Dendritic cell treated with granulocyte-macrophage colony-stimulating factor and Interleukin-4, amounts not matched to agents 40 ng/mL and 50 ng/mL, for 4 days (primary cell): ENCODE measurements around the gene NKD2.
"Not testable (repeated sequence)": the region's sequence is repeated elsewhere in the genome, so short reads cannot be mapped to it uniquely, and the experiment has no call there.

Experiments used
- H3K27ac Mint-ChIP-seq: one replicate; pipeline ENCODE4 v1.8.0; 2022; ENCODE audit warnings: mild to moderate bottlenecking, mixed read lengths
- H3K27me3 Mint-ChIP-seq: one replicate; pipeline ENCODE4 v1.8.0; 2022; ENCODE audit warnings: mild to moderate bottlenecking, mixed read lengths
- H3K36me3 Mint-ChIP-seq: one replicate; pipeline ENCODE4 v1.8.0; 2022; ENCODE audit warnings: low read depth, mixed read lengths
- H3K4me1 Mint-ChIP-seq: one replicate; pipeline ENCODE4 v1.8.0; 2022; ENCODE audit warnings: low read depth, mixed read lengths
- H3K4me3 Mint-ChIP-seq: one replicate; pipeline ENCODE4 v1.8.0; 2022; ENCODE audit warnings: mild to moderate bottlenecking, moderate library complexity, mixed read lengths
- H3K9me3 Mint-ChIP-seq: one replicate; pipeline ENCODE4 v1.8.0; 2022; ENCODE audit warnings: mixed read lengths
- intact Hi-C: fragments of 100-400 bp; cut with micrococcal nuclease; formaldehyde crosslinking; loops from one replicate; pipeline ENCODE4 v1.15.0; 2022

NKD2 gene

DNA sequence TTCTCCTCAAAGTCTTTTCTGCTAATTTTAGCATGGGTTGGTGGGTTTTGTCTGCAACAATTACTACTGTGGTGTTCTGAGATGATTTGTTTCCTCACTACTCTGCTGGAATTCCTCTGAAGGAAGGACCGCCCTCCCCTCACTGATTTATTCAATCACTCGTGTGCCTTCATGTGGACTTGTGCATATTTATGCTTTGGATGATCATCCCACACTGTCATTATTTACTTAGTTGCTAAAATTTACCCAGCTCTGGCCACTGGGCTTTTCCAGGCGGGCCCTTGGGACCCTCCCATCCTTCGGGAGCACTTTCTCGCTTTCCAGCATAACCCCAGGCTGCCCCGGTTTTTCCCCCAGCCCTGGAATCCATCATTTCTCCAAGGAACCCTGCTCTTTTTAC, 41.7 kb upstream of the NKD2 start:
- no peaks in the 10 kb centered on the region for H3K9me3 Mint-ChIP-seq
- intact Hi-C loops, result no loop called here
- H3K36me3 Mint-ChIP-seq, result no peaks in the 10 kb centered on the region
- H3K4me3 Mint-ChIP-seq, result no peak overlapping the region
- no peaks in the 10 kb centered on the region for H3K4me1 Mint-ChIP-seq
- no peak overlapping the region for H3K27ac Mint-ChIP-seq
- H3K27me3 Mint-ChIP-seq, result peaks cover 27% of the 10 kb centered on the region

DNA sequence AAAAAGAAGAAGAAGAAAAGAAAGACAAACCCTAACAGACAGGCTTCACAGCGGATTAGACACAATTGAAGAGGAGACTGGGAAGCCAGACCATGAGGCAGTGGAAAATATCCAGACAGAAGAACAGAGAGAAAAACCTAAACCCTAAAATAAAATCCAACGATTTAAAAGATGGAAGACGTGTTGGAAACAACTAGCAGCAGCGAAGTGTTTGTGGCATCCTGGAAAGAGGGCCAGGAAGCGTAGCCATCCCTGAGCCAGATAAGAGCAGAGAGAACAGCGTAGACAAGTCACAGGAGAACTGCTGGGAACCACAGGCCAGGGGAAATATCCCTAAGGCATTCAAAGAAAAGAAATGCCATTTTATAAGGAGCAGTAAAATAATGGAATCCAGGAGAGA, 39.7 kb upstream of the NKD2 start:
- H3K4me1 Mint-ChIP-seq, result no peaks in the 10 kb centered on the region
- H3K4me3 Mint-ChIP-seq, result no peak overlapping the region
- no peaks in the 10 kb centered on the region for H3K36me3 Mint-ChIP-seq
- intact Hi-C loops, result no loop called here
- peaks cover 31% of the 10 kb centered on the region for H3K27me3 Mint-ChIP-seq
- no peak overlapping the region for H3K27ac Mint-ChIP-seq
- no peaks in the 10 kb centered on the region for H3K9me3 Mint-ChIP-seq

DNA sequence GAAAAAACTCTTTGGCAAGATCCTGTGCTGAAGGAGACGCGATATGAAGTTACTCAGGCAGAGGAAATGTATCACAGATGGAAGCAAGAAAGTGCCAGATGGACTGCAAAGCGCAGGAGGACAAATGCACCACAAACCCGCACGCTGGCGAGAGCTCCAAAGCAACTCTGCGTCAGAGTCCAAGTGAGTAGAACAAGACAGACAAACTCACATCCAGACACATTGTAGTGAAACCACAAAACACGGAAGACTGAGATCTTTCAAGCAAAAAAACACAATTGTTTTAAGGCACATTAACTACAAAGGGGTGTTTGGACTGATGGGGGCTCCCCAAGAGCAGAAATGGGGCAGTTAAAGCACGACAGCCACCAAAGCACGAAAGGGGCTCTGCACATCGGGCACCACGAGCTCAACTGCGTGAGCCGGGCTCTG, 39.2 kb upstream of the NKD2 start:
- Mint-ChIP-seq H3K27ac (no peak overlapping the region), H3K4me3 (no peak overlapping the region), H3K9me3 (no peaks in the 10 kb centered on the region)

GRCh38 chr5:972575-972974, 36.0 kb upstream of the NKD2 start:
- H3K9me3 Mint-ChIP-seq, result not testable (repeated sequence)

More for the DNA sequence above, 39.2 kb upstream of the NKD2 start:
- peaks cover 31% of the 10 kb centered on the region for H3K27me3 Mint-ChIP-seq
- intact Hi-C loops, result no loop called here
- H3K4me1 Mint-ChIP-seq, result no peaks in the 10 kb centered on the region
- H3K36me3 Mint-ChIP-seq, result no peaks in the 10 kb centered on the region

GRCh38 chr5:976849-977751, 31.5 kb upstream of the NKD2 start:
- no peaks in the 10 kb centered on the region for H3K36me3 Mint-ChIP-seq
- no peak overlapping the region for H3K27ac Mint-ChIP-seq
- H3K27me3 Mint-ChIP-seq, result peaks cover 7% of the 10 kb centered on the region
- intact Hi-C loops, result no loop called here
- H3K4me1 Mint-ChIP-seq, result no peaks in the 10 kb centered on the region
- no peak overlapping the region for H3K4me3 Mint-ChIP-seq
- H3K9me3 Mint-ChIP-seq, result no peaks in the 10 kb centered on the region

More at GRCh38 chr5:972575-972974, 36.0 kb upstream of the NKD2 start:
- H3K4me1 Mint-ChIP-seq, H3K36me3 Mint-ChIP-seq, H3K4me3 Mint-ChIP-seq, intact Hi-C loops, H3K27ac Mint-ChIP-seq: not testable (repeated sequence)
- peaks cover 27% of the 10 kb centered on the region for H3K27me3 Mint-ChIP-seq

DNA sequence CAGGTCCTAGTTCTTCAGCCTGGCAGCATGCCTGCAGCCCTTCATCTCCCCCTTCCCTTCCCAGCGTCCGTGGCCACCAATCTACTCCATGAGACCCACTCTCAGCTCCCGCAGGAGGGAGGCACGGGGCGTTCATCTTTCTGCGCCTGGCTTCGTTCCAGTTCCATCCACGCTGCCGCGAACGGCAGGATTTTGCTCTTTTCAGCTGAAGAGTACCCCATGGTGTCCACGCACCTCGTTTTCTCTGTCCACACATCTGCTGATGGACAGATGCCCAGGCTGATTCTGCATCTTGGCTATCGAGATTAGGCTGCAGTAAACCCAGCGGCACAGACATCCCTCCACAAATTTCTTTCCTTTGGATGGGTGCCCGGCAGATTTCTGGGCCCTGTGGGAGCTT, 30.5 kb upstream of the NKD2 start:
- Mint-ChIP-seq H3K36me3 (no peaks in the 10 kb centered on the region), H3K27me3 (peaks cover 8% of the 10 kb centered on the region), H3K27ac (no peak overlapping the region), H3K4me1 (no peaks in the 10 kb centered on the region), H3K9me3 (no peaks in the 10 kb centered on the region), H3K4me3 (no peak overlapping the region)
- intact Hi-C loops, result no loop called here

DNA sequence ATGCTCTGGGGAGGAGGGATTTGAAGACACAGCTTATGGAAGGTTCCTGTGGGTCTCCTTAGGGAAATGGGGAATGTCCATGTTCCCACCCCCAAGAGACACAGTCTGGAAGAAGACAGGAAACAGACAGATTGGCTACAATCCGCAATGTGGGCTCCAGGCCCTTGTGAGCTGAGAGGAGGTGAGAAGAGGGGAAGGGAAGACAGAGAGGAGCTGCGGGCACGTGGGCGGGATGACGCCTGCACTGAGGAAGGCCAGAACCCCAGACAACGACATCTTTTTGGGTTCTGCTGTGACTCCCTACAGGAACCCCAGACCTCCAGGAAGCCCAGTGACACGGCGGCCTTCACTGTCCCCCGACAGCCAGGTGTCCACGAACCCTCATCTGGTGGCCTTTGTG, 29.9 kb upstream of the NKD2 start:
- Mint-ChIP-seq H3K27me3 (peaks cover 11% of the 10 kb centered on the region), H3K9me3 (no peaks in the 10 kb centered on the region), H3K4me3 (no peak overlapping the region), H3K36me3 (no peaks in the 10 kb centered on the region), H3K4me1 (no peaks in the 10 kb centered on the region), H3K27ac (no peak overlapping the region)
- intact Hi-C loops, result no loop called here

GRCh38 chr5:979100-979817, 29.3 kb upstream of the NKD2 start:
- no peaks in the 10 kb centered on the region for H3K4me1 Mint-ChIP-seq
- peaks cover under 1% of the 10 kb centered on the region for H3K9me3 Mint-ChIP-seq
- no peak overlapping the region for H3K4me3 Mint-ChIP-seq
- H3K27me3 Mint-ChIP-seq, result peaks cover 15% of the 10 kb centered on the region
- H3K36me3 Mint-ChIP-seq, result no peaks in the 10 kb centered on the region
- H3K27ac Mint-ChIP-seq, result no peak overlapping the region
- intact Hi-C loops, result no loop called here

GRCh38 chr5:980001-980588, 28.5 kb upstream of the NKD2 start:
- intact Hi-C loops, result no loop called here
- no peaks in the 10 kb centered on the region for H3K4me1 Mint-ChIP-seq
- peaks cover 15% of the 10 kb centered on the region for H3K27me3 Mint-ChIP-seq
- H3K9me3 Mint-ChIP-seq, result peaks cover 9% of the 10 kb centered on the region
- no peak overlapping the region for H3K4me3 Mint-ChIP-seq
- no peaks in the 10 kb centered on the region for H3K36me3 Mint-ChIP-seq
- no peak overlapping the region for H3K27ac Mint-ChIP-seq

DNA sequence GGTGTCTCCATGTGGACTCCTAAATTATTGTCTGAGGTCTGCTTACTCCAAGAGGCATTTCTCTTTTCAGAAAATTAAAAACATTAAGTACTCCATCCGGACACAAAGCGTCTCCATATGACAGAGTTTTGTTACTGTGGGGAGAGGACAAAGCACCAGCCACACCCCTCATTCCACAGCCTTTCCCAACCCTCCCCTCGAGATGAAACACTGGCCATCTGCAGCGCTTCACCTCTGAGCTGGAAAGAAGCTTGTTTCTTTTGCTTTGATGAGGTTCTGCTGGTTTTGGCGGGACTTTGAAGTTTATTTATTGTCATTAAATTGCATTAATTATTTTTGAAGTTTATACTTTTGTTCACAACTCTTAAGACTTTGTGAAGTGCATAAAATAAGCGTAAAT, 27.6 kb upstream of the NKD2 start:
- H3K9me3 Mint-ChIP-seq, result peaks cover 18% of the 10 kb centered on the region
- peaks cover 18% of the 10 kb centered on the region for H3K27me3 Mint-ChIP-seq
- no peaks in the 10 kb centered on the region for H3K4me1 Mint-ChIP-seq
- intact Hi-C loops, result no loop called here
- H3K27ac Mint-ChIP-seq, result no peak overlapping the region
- H3K4me3 Mint-ChIP-seq, result no peak overlapping the region
- no peaks in the 10 kb centered on the region for H3K36me3 Mint-ChIP-seq

GRCh38 chr5:981456-981855, 27.1 kb upstream of the NKD2 start:
- no peaks in the 10 kb centered on the region for H3K36me3 Mint-ChIP-seq
- intact Hi-C loops, result no loop called here
- no peak overlapping the region for H3K27ac Mint-ChIP-seq
- H3K4me3 Mint-ChIP-seq, result no peak overlapping the region
- H3K4me1 Mint-ChIP-seq, result no peaks in the 10 kb centered on the region
- peaks cover 21% of the 10 kb centered on the region for H3K27me3 Mint-ChIP-seq
- H3K9me3 Mint-ChIP-seq, result peaks cover 20% of the 10 kb centered on the region

DNA sequence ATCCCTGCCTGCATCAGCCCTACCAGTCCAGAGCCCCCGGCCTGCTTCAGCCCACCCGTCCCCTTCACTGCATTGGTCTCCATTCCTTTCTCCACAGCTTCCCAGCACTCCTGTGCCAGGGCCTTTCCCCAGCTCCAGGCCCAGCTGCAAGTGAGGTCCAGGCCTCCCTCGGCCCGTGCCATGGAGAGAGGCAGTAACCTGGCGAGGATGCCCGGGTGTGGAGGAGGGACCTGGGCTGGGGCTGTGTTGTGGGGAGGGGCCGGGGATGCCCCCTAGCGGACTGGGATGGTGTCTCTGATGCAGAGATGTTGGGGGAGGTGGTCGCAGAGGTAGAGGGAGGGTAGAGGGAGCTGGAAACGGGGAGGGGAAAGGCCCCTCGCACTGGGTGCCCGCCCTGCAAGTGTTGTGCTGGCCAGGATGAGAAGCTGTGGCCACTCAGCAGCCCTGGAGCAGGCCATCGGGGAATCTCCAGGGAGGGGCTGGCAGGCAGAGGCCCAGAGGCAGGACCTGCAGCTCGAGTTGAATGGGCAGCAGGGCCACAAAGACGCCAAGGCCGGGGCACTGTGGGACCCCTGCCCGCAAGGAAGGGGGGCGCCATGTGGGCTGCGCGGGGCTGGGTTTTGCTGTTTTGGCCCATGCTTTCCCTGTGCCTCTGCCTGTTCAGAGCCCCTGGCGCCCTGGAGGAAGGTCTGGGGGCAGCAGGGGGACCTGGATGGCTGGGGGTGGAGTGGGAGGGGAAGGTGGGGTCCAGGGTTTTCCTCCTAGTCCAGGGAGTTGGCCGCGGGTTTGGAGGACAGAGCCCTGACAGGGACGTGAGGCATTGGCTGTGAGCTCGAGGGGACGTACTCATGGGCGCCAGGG, 26.0 kb upstream of the NKD2 start:
- H3K9me3 Mint-ChIP-seq, result peaks cover 24% of the 10 kb centered on the region
- no peak overlapping the region for H3K4me3 Mint-ChIP-seq
- intact Hi-C loops, result no loop called here
- H3K27me3 Mint-ChIP-seq, result peaks cover 24% of the 10 kb centered on the region
- no peaks in the 10 kb centered on the region for H3K4me1 Mint-ChIP-seq
- H3K27ac Mint-ChIP-seq, result no peak overlapping the region
- no peaks in the 10 kb centered on the region for H3K36me3 Mint-ChIP-seq

DNA sequence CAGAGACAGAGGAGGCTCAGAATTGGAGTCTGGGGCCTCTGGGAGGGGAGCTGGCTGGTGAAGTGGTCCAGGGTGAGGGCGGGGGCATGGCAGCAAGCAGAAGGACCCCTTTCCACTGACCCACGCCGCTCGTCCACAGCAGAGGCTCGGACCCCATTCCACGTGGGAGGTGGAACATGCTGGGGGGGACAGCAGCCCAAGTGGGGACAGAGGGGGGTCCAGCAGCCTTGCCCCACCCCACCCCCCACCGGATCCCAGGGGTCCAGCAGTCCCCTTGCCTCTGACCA, 25.4 kb upstream of the NKD2 start:
- H3K27ac Mint-ChIP-seq, result no peak overlapping the region
- H3K9me3 Mint-ChIP-seq, result peaks cover 30% of the 10 kb centered on the region
- H3K4me1 Mint-ChIP-seq, result no peaks in the 10 kb centered on the region
- H3K36me3 Mint-ChIP-seq, result no peaks in the 10 kb centered on the region
- H3K4me3 Mint-ChIP-seq, result no peak overlapping the region
- intact Hi-C loops, result no loop called here
- peaks cover 30% of the 10 kb centered on the region for H3K27me3 Mint-ChIP-seq

DNA sequence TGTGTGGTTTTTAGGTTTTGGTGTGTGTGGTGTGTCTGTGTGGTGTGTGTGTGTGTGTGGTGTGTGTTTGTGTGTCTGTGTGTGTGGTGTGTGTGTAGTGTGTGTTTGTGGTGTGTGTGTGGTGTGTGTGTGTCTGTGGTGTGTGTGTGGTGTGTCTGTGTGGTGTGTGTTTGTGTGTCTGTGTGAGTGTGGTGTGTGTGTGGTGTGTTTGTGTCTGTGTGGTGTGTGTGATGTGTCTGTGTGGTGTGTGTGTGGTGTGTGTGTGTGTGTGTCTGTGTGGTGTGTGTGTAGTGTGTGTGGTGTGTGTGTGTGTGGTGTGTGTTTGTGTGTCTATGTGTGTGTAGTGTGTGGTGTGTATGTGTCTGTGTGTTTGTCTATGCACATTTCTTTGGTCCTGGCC, 25.0 kb upstream of the NKD2 start:
- Mint-ChIP-seq H3K27ac (no peak overlapping the region), H3K27me3 (peaks cover 30% of the 10 kb centered on the region), H3K4me1 (no peaks in the 10 kb centered on the region), H3K4me3 (no peak overlapping the region), H3K36me3 (no peaks in the 10 kb centered on the region), H3K9me3 (peaks cover 30% of the 10 kb centered on the region)
- intact Hi-C loops, result no loop called here
